GM23338 (cell line): ENCODE results near the gene CDC16. TPM values are rescaled to one million over a fixed set of nuclear protein-coding genes. Genes with fewer than 3 reads are reported as not detected.

Source experiments
- ATAC-seq: fragments of 200-7000 bp; cut with Tn5 transposase; 3 replicates; pipeline ENCODE4 v1.9.1; 2020
- DNase-seq: peaks from one replicate; pipeline ENCODE4 v3.0.0-alpha.2; 2015; ENCODE audit warnings: low spot score
- H2AFZ ChIP-seq: fragments of 200-600 bp; sonication (generic); 2 replicates; pipeline ENCODE4 v1.8.0; 2016; ENCODE audit warnings: antibody characterized with exemption, mild to moderate bottlenecking, moderate library complexity
- H3F3A ChIP-seq: fragments of 200-600 bp; sonication (generic); replicated peaks from 2 replicates; pipeline ENCODE4 v1.8.0; 2017; ENCODE audit warnings: antibody characterized with exemption, mixed run types, low read depth
- H3K27ac ChIP-seq: fragments of 200-600 bp; sonication (generic); 2 replicates; pipeline ENCODE4 v1.6.1; 2016; ENCODE audit warnings: low read depth
- H3K27me3 ChIP-seq: fragments of 200-600 bp; sonication (generic); 2 replicates; pipeline ENCODE4 v1.8.0; 2016; ENCODE audit warnings: mild to moderate bottlenecking, mixed run types, moderate library complexity; ENCODE audit not compliant: insufficient read depth
- H3K36me3 ChIP-seq: fragments of 200-600 bp; sonication (generic); 2 replicates; pipeline ENCODE4 v1.8.0; 2016; ENCODE audit warnings: mild to moderate bottlenecking; ENCODE audit not compliant: insufficient read depth
- H3K4me1 ChIP-seq: fragments of 200-600 bp; sonication (generic); 2 replicates; pipeline ENCODE4 v1.8.0; 2016; ENCODE audit warnings: mild to moderate bottlenecking, moderate library complexity; ENCODE audit not compliant: insufficient read depth
- H3K4me2 ChIP-seq: fragments of 200-600 bp; sonication (generic); 2 replicates; pipeline ENCODE4 v1.7.1; 2017; ENCODE audit warnings: mixed run types
- H3K4me3 ChIP-seq: fragments of 200-600 bp; sonication (generic); 2 replicates; pipeline ENCODE4 v1.6.1; 2016; ENCODE audit warnings: mixed run types
- H3K79me2 ChIP-seq: fragments of 200-600 bp; sonication (generic); replicated peaks from 2 replicates; pipeline ENCODE4 v1.8.0; 2017; ENCODE audit warnings: mild to moderate bottlenecking; ENCODE audit not compliant: insufficient read depth
- H3K9me2 ChIP-seq: fragments of 200-600 bp; sonication (generic); 2 replicates; pipeline ENCODE4 v1.8.0; 2017; ENCODE audit not compliant: insufficient read depth
- H4K20me1 ChIP-seq: fragments of 200-600 bp; sonication (generic); replicated peaks from 2 replicates; pipeline ENCODE4 v1.8.0; 2017; ENCODE audit warnings: mild to moderate bottlenecking; ENCODE audit not compliant: insufficient read depth
- H3K27ac Mint-ChIP-seq: 2 replicates; pipeline ENCODE4 v1.8.0; 2020; ENCODE audit warnings: inconsistent platforms, mild to moderate bottlenecking, moderate library complexity, mixed read lengths
- H3K27me3 Mint-ChIP-seq: 3 replicates; pipeline ENCODE4 v1.8.0; 2022; ENCODE audit warnings: low read depth, mild to moderate bottlenecking, moderate library complexity, mixed read lengths, inconsistent platforms; ENCODE audit not compliant: insufficient read depth, poor library complexity
- H3K36me3 Mint-ChIP-seq: 3 replicates; pipeline ENCODE4 v1.8.0; 2021; ENCODE audit warnings: low read depth, mild to moderate bottlenecking, inconsistent platforms, moderate library complexity, mixed read lengths
- H3K4me1 Mint-ChIP-seq: 3 replicates; pipeline ENCODE4 v1.8.0; 2020; ENCODE audit warnings: mild to moderate bottlenecking, inconsistent platforms, mixed read lengths
- H3K4me3 Mint-ChIP-seq: 3 replicates; pipeline ENCODE4 v1.8.0; 2021; ENCODE audit warnings: moderate library complexity, mild to moderate bottlenecking, inconsistent platforms, mixed read lengths
- H3K9me3 Mint-ChIP-seq: 3 replicates; pipeline ENCODE4 v1.8.0; 2020; ENCODE audit warnings: moderate library complexity, mild to moderate bottlenecking, inconsistent platforms, mixed read lengths
- CREB1 ChIP-seq: fragments of 250-450 bp; sonication (Bioruptor Pico); IDR thresholded peaks from 2 replicates; pipeline ENCODE4 v1.5.0; 2020; ENCODE audit warnings: low read depth, mild to moderate bottlenecking, moderate library complexity
- EZH2 ChIP-seq: fragments of 200-600 bp; sonication (generic); IDR thresholded peaks from one replicate; pipeline ENCODE4 v1.8.0; 2017; ENCODE audit warnings: antibody characterized with exemption, mild to moderate bottlenecking, low read depth; ENCODE audit not compliant: unreplicated experiment
- EZH2phosphoT487 ChIP-seq: fragments of 200-600 bp; sonication (generic); IDR thresholded peaks from one replicate; pipeline ENCODE4 v1.8.1; 2018; ENCODE audit warnings: antibody characterized with exemption; ENCODE audit not compliant: unreplicated experiment
- JUNB ChIP-seq: IDR thresholded peaks from one replicate; pipeline ENCODE4 v1.6.1; 2016; ENCODE audit warnings: antibody characterized with exemption; ENCODE audit not compliant: unreplicated experiment
- NANOG ChIP-seq: IDR thresholded peaks from 2 replicates; pipeline ENCODE4 v1.6.1; 2016; ENCODE audit warnings: antibody characterized with exemption, borderline replicate concordance
- POLR2AphosphoS5 ChIP-seq: IDR thresholded peaks from 2 replicates; pipeline ENCODE4 v1.6.1; 2016; ENCODE audit warnings: antibody characterized with exemption, low read depth
- STAT1 ChIP-seq: IDR thresholded peaks from one replicate; pipeline ENCODE4 v1.6.1; 2016; ENCODE audit warnings: antibody characterized with exemption; ENCODE audit not compliant: unreplicated experiment
- ZNF114 ChIP-seq: fragments of 250-450 bp; sonication (Bioruptor Pico); IDR thresholded peaks from 2 replicates; pipeline ENCODE4 v1.5.0; 2020; ENCODE audit warnings: mild to moderate bottlenecking, moderate library complexity
- ZNF331 ChIP-seq: fragments of 250-450 bp; sonication (Bioruptor Pico); IDR thresholded peaks from 2 replicates; pipeline ENCODE4 v1.5.0; 2020; ENCODE audit warnings: low read depth, mild to moderate bottlenecking, moderate library complexity
- polyA plus RNA-seq: library from polyadenylated mRNA; unstranded; fragments of >200 nt; fragmentation: Nextera tagmentation; extraction: Ambion mirVana; gene quantifications from 2 replicates; pipeline ENCODE4 v1.2.1, GENCODE V29; 2016
- total RNA-seq: library from RNA; depleted of rRNA; stranded (reverse); fragments of >200 nt; shearing (Covaris generic); gene quantifications from 2 replicates; pipeline ENCODE4 v1.2.3, GENCODE V29; 2014
- TF ChIP-seq, protein P1 (sequence below): fragments of 250-450 bp; sonication (Bioruptor Pico); IDR thresholded peaks from 2 replicates; pipeline ENCODE4 v1.5.0; 2020; ENCODE audit warnings: mild to moderate bottlenecking, moderate library complexity
- TF ChIP-seq, protein P2 (sequence below): IDR thresholded peaks from one replicate; pipeline ENCODE4 v1.6.1; 2018; ENCODE audit warnings: antibody characterized with exemption; ENCODE audit not compliant: unreplicated experiment
- TF ChIP-seq, protein P3 (sequence below): IDR thresholded peaks from 2 replicates; pipeline ENCODE4 v1.6.1; 2016; ENCODE audit warnings: antibody characterized with exemption
- TF ChIP-seq, protein P4 (sequence below), 2 experiments: fragments of 200-600 bp in 1 of 2; sonication (generic) in 1 of 2; conservative IDR thresholded peaks; 2 replicates each; pipeline versions ENCODE4 v1.5.1 to v1.6.1; 2016 to 2017; ENCODE audit warnings: antibody characterized with exemption in 2 of 2, low read depth in 2 of 2, mild to moderate bottlenecking in 2 of 2, moderate library complexity in 1 of 2

Gene CDC16
- total and polyA plus RNA-seq, 2 experiments from 2014 or later, result 86.1 to 91.3 TPM

DNA sequence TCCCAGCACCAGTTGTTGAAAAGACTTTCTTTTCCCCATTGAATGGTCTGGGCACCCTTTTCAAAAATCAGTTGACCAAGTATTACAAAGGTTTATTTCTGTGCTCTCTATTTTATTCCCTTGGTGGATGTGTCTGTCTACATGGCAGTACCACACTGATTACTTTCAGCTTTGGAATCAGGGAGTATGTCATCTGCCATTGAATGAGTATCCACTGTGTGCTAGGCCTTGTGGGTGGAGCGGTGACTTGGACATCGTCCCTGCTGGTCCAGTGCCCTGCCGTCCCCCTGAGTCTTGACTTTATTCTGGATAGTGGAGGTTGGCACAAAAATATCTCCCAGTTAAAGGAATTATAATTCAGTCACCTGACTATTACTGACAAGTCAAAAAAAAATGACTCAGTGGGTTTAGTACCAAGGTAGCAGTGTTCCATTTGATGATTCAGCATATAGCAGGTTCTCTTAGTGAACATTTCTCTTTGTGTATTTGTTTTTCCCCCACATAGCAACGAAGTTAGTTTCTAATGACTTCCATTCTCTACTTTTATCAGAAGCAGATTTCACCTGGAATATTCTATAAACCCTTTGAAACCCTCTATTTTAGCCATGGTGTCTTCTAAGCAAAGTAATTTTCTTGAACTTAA is 50.6 kb downstream of the CDC16 start:
- Histone ChIP-seq H4K20me1 (peaks cover 21% of the 10 kb centered on the region), H3K27ac (no peak overlapping the region), H2AFZ (no peak overlapping the region), H3K4me1 (peaks cover 5% of the 10 kb centered on the region), H3K79me2 (peaks cover 56% of the 10 kb centered on the region), H3K9me2 (no peaks in the 10 kb centered on the region), H3F3A (peaks cover 16% of the 10 kb centered on the region), H3K27me3 (no peaks in the 10 kb centered on the region), H3K4me2 (no peak overlapping the region), H3K36me3 (peaks cover 21% of the 10 kb centered on the region; the same call in 1 of the 2 replicates), H3K4me3 (no peak overlapping the region)
- no peak overlapping the region; the same call in 2 of the 3 replicates for H3K4me3 Mint-ChIP-seq
- TF ChIP-seq, protein P1, sequence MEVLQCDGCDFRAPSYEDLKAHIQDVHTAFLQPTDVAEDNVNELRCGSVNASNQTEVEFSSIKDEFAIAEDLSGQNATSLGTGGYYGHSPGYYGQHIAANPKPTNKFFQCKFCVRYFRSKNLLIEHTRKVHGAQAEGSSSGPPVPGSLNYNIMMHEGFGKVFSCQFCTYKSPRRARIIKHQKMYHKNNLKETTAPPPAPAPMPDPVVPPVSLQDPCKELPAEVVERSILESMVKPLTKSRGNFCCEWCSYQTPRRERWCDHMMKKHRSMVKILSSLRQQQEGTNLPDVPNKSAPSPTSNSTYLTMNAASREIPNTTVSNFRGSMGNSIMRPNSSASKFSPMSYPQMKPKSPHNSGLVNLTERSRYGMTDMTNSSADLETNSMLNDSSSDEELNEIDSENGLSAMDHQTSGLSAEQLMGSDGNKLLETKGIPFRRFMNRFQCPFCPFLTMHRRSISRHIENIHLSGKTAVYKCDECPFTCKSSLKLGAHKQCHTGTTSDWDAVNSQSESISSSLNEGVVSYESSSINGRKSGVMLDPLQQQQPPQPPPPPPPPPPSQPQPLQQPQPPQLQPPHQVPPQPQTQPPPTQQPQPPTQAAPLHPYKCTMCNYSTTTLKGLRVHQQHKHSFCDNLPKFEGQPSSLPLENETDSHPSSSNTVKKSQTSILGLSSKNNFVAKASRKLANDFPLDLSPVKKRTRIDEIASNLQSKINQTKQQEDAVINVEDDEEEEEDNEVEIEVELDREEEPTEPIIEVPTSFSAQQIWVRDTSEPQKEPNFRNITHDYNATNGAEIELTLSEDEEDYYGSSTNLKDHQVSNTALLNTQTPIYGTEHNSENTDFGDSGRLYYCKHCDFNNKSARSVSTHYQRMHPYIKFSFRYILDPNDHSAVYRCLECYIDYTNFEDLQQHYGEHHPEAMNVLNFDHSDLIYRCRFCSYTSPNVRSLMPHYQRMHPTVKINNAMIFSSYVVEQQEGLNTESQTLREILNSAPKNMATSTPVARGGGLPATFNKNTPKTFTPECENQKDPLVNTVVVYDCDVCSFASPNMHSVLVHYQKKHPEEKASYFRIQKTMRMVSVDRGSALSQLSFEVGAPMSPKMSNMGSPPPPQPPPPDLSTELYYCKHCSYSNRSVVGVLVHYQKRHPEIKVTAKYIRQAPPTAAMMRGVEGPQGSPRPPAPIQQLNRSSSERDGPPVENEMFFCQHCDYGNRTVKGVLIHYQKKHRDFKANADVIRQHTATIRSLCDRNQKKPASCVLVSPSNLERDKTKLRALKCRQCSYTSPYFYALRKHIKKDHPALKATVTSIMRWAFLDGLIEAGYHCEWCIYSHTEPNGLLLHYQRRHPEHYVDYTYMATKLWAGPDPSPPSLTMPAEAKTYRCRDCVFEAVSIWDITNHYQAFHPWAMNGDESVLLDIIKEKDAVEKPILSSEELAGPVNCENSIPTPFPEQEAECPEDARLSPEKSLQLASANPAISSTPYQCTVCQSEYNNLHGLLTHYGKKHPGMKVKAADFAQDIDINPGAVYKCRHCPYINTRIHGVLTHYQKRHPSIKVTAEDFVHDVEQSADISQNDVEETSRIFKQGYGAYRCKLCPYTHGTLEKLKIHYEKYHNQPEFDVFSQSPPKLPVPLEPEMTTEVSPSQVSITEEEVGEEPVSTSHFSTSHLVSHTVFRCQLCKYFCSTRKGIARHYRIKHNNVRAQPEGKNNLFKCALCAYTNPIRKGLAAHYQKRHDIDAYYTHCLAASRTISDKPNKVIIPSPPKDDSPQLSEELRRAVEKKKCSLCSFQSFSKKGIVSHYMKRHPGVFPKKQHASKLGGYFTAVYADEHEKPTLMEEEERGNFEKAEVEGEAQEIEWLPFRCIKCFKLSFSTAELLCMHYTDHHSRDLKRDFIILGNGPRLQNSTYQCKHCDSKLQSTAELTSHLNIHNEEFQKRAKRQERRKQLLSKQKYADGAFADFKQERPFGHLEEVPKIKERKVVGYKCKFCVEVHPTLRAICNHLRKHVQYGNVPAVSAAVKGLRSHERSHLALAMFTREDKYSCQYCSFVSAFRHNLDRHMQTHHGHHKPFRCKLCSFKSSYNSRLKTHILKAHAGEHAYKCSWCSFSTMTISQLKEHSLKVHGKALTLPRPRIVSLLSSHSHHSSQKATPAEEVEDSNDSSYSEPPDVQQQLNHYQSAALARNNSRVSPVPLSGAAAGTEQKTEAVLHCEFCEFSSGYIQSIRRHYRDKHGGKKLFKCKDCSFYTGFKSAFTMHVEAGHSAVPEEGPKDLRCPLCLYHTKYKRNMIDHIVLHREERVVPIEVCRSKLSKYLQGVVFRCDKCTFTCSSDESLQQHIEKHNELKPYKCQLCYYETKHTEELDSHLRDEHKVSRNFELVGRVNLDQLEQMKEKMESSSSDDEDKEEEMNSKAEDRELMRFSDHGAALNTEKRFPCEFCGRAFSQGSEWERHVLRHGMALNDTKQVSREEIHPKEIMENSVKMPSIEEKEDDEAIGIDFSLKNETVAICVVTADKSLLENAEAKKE (CRISPR knock-in tag), result no peak
- TF ChIP-seq, protein P2, sequence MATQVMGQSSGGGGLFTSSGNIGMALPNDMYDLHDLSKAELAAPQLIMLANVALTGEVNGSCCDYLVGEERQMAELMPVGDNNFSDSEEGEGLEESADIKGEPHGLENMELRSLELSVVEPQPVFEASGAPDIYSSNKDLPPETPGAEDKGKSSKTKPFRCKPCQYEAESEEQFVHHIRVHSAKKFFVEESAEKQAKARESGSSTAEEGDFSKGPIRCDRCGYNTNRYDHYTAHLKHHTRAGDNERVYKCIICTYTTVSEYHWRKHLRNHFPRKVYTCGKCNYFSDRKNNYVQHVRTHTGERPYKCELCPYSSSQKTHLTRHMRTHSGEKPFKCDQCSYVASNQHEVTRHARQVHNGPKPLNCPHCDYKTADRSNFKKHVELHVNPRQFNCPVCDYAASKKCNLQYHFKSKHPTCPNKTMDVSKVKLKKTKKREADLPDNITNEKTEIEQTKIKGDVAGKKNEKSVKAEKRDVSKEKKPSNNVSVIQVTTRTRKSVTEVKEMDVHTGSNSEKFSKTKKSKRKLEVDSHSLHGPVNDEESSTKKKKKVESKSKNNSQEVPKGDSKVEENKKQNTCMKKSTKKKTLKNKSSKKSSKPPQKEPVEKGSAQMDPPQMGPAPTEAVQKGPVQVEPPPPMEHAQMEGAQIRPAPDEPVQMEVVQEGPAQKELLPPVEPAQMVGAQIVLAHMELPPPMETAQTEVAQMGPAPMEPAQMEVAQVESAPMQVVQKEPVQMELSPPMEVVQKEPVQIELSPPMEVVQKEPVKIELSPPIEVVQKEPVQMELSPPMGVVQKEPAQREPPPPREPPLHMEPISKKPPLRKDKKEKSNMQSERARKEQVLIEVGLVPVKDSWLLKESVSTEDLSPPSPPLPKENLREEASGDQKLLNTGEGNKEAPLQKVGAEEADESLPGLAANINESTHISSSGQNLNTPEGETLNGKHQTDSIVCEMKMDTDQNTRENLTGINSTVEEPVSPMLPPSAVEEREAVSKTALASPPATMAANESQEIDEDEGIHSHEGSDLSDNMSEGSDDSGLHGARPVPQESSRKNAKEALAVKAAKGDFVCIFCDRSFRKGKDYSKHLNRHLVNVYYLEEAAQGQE, result no peak
- TF ChIP-seq ZNF114 (no peak), EZH2phosphoT487 (no peak), CREB1 (CRISPR knock-in tag) (no peak), POLR2AphosphoS5 (no peak), EZH2 (no peak), ZNF331 (no peak), STAT1 (no peak), JUNB (no peak), NANOG (no peak)
- TF ChIP-seq, protein P3, sequence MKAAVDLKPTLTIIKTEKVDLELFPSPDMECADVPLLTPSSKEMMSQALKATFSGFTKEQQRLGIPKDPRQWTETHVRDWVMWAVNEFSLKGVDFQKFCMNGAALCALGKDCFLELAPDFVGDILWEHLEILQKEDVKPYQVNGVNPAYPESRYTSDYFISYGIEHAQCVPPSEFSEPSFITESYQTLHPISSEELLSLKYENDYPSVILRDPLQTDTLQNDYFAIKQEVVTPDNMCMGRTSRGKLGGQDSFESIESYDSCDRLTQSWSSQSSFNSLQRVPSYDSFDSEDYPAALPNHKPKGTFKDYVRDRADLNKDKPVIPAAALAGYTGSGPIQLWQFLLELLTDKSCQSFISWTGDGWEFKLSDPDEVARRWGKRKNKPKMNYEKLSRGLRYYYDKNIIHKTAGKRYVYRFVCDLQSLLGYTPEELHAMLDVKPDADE, result no peak
- TF ChIP-seq, protein P4, sequence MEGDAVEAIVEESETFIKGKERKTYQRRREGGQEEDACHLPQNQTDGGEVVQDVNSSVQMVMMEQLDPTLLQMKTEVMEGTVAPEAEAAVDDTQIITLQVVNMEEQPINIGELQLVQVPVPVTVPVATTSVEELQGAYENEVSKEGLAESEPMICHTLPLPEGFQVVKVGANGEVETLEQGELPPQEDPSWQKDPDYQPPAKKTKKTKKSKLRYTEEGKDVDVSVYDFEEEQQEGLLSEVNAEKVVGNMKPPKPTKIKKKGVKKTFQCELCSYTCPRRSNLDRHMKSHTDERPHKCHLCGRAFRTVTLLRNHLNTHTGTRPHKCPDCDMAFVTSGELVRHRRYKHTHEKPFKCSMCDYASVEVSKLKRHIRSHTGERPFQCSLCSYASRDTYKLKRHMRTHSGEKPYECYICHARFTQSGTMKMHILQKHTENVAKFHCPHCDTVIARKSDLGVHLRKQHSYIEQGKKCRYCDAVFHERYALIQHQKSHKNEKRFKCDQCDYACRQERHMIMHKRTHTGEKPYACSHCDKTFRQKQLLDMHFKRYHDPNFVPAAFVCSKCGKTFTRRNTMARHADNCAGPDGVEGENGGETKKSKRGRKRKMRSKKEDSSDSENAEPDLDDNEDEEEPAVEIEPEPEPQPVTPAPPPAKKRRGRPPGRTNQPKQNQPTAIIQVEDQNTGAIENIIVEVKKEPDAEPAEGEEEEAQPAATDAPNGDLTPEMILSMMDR (conservative IDR thresholded peaks at IDR 0.05; ENCODE audit: low read depth in 2 of 2), result no peak
- H3K27me3 Mint-ChIP-seq, result peaks cover 17% of the 10 kb centered on the region
- ATAC-seq (no peak), DNase-seq (no peak)
- H3K9me3 Mint-ChIP-seq, result no peaks in the 10 kb centered on the region; the same call in 2 of the 3 replicates
- peaks cover 15% of the 10 kb centered on the region for H3K4me1 Mint-ChIP-seq
- H3K27ac Mint-ChIP-seq, result no peak overlapping the region
- peaks cover 73% of the 10 kb centered on the region for H3K36me3 Mint-ChIP-seq
